Astrocyte of the cerebellum (primary cell): ENCODE data around the gene TMEM131L.
A peak's percentile ranks its signal among the peaks of the same experiment; 100 is the strongest.

Source experiments
- DNase-seq: peaks from one replicate; pipeline ENCODE4 v3.0.0-alpha.2; 2011; ENCODE audit warnings: low read depth
- H3K4me3 ChIP-seq: 2 replicates; pipeline ENCODE4 v1.5.1; 2011; ENCODE audit warnings: mild to moderate bottlenecking, low read depth, low read length, moderate library complexity
- in situ Hi-C: cut with HindIII; loops from 2 replicates; pipeline ENCODE4 v1.10.0; 2017; ENCODE audit warnings: low sequenced_read_pairs
- TF ChIP-seq, protein P1 (sequence below): IDR thresholded peaks from 2 replicates; pipeline ENCODE4 v1.5.1; 2012; ENCODE audit warnings: low read length, low read depth, moderate library complexity, mild to moderate bottlenecking; ENCODE audit errors: missing control alignments

TMEM131L gene

DNA sequence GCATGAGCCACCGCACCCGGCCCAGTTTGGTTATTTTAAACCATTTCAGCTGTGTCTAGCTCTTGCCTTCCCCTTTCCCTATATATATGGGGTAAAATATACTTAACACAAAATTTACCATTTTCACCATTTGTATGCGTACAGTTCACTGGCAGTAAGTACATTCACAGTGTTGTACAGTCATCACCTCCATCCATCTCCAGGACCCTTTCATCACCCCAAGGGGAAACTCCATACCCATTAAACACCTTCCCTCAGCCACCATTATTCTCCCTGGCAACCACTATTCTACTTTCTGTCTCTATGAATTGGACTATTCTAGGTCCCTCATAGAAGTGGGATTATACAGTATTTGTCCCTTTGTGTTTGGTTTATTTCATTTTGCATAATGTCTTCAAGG, 106.4 kb downstream of the TMEM131L start:
- DNase-seq = no peak
- in situ Hi-C loops = loop anchor here (5.0 kb wide), 1 partner anchor 225 kb away; no protein-coding TSS in a partner anchor
- TF ChIP-seq, protein P1, sequence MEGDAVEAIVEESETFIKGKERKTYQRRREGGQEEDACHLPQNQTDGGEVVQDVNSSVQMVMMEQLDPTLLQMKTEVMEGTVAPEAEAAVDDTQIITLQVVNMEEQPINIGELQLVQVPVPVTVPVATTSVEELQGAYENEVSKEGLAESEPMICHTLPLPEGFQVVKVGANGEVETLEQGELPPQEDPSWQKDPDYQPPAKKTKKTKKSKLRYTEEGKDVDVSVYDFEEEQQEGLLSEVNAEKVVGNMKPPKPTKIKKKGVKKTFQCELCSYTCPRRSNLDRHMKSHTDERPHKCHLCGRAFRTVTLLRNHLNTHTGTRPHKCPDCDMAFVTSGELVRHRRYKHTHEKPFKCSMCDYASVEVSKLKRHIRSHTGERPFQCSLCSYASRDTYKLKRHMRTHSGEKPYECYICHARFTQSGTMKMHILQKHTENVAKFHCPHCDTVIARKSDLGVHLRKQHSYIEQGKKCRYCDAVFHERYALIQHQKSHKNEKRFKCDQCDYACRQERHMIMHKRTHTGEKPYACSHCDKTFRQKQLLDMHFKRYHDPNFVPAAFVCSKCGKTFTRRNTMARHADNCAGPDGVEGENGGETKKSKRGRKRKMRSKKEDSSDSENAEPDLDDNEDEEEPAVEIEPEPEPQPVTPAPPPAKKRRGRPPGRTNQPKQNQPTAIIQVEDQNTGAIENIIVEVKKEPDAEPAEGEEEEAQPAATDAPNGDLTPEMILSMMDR = no peak
- no peak overlapping the region for H3K4me3 ChIP-seq

DNA sequence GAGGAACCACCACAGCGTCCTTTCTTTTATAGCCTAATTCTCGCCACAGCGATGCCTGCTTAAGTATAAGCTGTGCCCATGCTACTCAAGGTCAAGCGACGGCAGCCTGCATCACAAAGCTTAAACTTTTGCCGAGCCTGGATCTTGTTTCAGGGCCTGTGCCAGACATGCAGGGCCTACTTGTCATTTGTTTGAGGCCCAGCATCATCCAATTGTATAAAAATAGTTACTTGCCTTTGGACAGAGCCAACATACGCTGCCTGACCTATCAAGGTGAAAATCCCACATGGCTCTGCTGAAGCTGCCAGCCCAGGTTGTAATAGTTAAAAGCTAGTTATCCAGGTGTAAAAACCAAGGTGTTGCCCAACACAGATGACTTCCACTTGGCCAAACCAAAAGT, 107.1 kb downstream of the TMEM131L start:
- TF ChIP-seq, protein P1 = no peak
- no peak for DNase-seq
- no peak overlapping the region for H3K4me3 ChIP-seq
- in situ Hi-C loops = loop anchor here (5.0 kb wide), 1 partner anchor 226 kb away; no protein-coding TSS in a partner anchor

DNA sequence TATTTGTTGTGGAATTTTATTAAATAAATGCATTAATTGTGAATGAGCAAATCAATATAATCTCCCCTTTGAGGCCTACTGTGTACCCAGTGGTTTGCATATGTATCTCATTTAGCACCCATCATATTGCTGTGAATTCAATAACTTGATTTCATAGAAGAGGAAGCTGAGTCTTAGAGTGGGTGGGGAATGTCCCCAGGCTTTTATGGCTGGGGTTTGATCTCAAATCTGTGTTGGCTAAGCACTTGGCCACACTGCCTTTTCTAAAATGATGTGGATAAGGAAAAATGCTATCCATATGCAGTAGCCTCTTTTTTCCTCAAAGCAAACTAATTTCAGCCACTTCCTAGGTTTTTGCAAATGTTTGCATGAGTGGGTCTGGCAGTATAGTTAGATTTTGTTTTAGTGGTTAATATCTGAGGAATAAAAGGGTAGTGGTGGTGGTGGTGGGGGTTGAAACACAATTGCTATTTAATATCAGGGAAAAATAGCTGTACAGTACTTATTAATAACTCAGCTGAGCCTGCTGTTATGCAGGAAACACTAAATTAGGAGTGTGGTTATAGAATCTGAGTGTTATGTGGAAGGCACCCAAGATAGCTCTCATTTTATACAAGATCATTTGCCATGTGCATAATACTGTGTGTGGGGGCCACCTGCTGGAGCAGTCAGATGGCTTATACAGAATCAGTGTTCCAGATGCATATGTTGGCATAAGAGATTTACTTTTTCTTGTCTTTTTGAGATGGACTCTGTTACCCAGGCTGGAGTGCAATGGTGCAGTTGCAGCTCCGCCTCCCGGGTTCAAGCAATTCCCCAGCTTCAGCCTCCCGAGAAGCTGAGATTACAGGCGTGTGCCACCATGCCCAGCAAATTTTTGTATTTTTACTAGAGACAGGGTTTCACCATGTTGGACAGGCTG, 108.0 kb downstream of the TMEM131L start:
- in situ Hi-C loops = loop anchor here (5.0 kb wide), 1 partner anchor 227 kb away; no protein-coding TSS in a partner anchor
- no peak overlapping the region for H3K4me3 ChIP-seq
- DNase-seq = peak; percentile 86
- TF ChIP-seq, protein P1 = peak; percentile 74

DNA sequence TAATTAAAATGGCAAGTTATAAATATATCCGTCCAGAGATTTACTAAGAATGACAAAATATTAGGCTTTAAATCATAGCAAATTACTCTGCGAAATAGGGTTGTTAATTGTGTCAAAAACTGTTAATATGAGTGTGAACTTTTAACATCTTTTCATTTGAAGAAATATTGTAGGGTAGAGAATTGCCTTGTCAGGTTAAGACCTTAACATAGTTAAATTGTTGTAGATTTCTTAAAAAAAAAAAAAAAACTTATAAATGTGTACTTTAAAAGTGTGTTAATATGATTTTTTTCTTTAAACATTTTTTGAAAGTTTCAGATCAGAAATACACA, 110.2 kb downstream of the TMEM131L start:
- no peak overlapping the region for H3K4me3 ChIP-seq
- TF ChIP-seq, protein P1 = no peak
- in situ Hi-C loops = no loop called here
- DNase-seq = no peak

DNA sequence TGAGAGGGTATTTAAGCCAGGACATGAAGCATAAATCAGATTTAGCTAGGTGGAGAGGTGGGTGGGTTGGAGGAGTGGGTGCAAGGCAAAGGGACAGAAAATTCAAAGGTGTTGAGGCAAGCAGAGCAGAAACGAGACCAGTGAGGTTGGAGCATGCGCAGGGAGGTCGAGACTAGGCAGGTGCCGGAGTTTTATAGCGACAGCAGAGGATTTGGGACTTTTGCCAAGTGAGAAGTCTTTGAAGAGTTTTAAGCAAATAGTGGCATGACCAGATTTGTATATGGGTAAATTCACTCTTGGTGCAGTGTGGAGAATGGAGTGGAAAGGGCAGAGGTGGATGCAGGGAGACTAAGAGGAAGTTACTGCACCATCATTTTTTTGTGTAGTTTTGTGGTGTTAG, 110.9 kb downstream of the TMEM131L start:
- in situ Hi-C loops = no loop called here
- no peak for DNase-seq
- TF ChIP-seq, protein P1 = no peak
- H3K4me3 ChIP-seq = no peak overlapping the region

DNA sequence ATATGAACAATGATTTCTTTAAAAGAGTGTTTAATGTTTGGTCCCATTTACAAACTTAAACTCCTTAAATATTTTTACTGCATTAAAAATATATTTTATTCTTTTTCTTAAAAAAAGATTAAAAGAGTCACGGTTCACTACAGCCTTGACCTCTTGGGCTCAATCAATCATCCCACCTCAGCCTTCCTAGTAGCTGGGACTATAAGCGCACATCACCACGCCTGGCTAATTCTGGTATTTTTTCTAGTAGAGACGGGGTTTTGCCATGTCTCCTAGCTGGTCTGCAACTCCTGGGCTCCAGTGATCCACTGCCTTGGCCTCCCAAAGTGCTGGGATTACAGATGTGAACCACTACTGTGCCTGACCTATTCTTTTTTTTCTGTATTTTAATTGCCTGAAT, 113.2 kb downstream of the TMEM131L start:
- TF ChIP-seq, protein P1 = no peak
- no peak for DNase-seq
- in situ Hi-C loops = no loop called here
- no peak overlapping the region for H3K4me3 ChIP-seq
